PFSK-1 (cell line): ENCODE results near the gene IGSF9B.

Experiments
- FOXP2 ChIP-seq: optimal IDR thresholded peaks from 2 replicates; pipeline ENCODE3; 2011; ENCODE audit warnings: borderline replicate concordance, control low read depth, inconsistent platforms; ENCODE audit not compliant: insufficient read depth; ENCODE audit errors: extremely low read length, extremely low read depth
- POLR2AphosphoS5 ChIP-seq: IDR thresholded peaks from 2 replicates; pipeline ENCODE4 v1.6.1; 2012; ENCODE audit warnings: low read depth, mild to moderate bottlenecking, control low read depth, low read length, moderate library complexity
- REST ChIP-seq, 2 experiments: IDR thresholded peaks; 2 replicates each; pipeline versions ENCODE4 v1.6.1 to v1.8.0; 2011 to 2012; ENCODE audit warnings: low read depth in 2 of 2, low read length in 2 of 2, control low read depth in 1 of 2, inconsistent platforms in 1 of 2, mild to moderate bottlenecking in 1 of 2, moderate library complexity in 1 of 2; ENCODE audit not compliant: insufficient read depth in 1 of 2
- SIN3A ChIP-seq: IDR thresholded peaks from 2 replicates; pipeline ENCODE4 v1.6.1; 2012; ENCODE audit warnings: mild to moderate bottlenecking, low read length, moderate library complexity, borderline replicate concordance; ENCODE audit not compliant: insufficient read depth
- TAF1 ChIP-seq: IDR thresholded peaks from 2 replicates; pipeline ENCODE4 v1.6.1; 2012; ENCODE audit warnings: low read length, control low read depth, borderline replicate concordance; ENCODE audit not compliant: insufficient read depth

IGSF9B gene

DNA sequence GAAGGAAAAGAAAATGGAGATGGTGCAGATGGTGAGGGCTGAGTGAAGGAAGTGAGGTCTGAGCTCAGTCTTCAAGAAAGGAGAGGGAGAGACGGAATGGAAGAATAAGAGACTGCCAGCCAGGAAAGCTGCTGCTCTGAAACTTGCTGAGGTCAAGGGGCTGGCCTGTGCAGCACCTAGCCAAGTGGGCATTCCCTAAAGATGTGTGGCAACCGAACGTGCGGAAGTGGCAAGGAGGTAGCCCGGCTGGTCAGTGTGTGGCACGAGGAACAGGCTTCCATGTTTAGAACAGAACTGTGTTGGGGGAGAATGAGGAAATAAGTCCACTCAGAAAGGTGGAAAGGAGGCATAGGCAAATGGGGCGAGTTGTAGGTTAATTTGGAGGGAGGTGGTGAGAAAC is 7.6 kb upstream of the IGSF9B start:
- TF ChIP-seq SIN3A (no peak), TAF1 (no peak)

- TF ChIP-seq FOXP2 (no peak), REST (IDR thresholded peaks at IDR 0.05; ENCODE audit: insufficient read depth in 1 of 2, low read depth in 2 of 2, low read length in 2 of 2) (no peak)
Observed at GRCh38 chr11:133961890-133962289, 5.1 kb upstream of the IGSF9B start.

- TF ChIP-seq POLR2AphosphoS5, result no peak
- TF ChIP-seq REST (IDR thresholded peaks at IDR 0.05; ENCODE audit: insufficient read depth in 1 of 2, low read depth in 2 of 2, low read length in 2 of 2), result no peak
- TF ChIP-seq TAF1, result no peak
- TF ChIP-seq SIN3A, result no peak
- TF ChIP-seq FOXP2, result no peak
Observed at GRCh38 chr11:133957900-133958299, 1.1 kb upstream of the IGSF9B start.

- TF ChIP-seq SIN3A (no peak), POLR2AphosphoS5 (no peak), FOXP2 (no peak), TAF1 (no peak), REST (IDR thresholded peaks at IDR 0.05; ENCODE audit: insufficient read depth in 1 of 2, low read depth in 2 of 2, low read length in 2 of 2) (no peak)
Observed at GRCh38 chr11:133955945-133956421, 785 bp downstream of the IGSF9B start.

DNA sequence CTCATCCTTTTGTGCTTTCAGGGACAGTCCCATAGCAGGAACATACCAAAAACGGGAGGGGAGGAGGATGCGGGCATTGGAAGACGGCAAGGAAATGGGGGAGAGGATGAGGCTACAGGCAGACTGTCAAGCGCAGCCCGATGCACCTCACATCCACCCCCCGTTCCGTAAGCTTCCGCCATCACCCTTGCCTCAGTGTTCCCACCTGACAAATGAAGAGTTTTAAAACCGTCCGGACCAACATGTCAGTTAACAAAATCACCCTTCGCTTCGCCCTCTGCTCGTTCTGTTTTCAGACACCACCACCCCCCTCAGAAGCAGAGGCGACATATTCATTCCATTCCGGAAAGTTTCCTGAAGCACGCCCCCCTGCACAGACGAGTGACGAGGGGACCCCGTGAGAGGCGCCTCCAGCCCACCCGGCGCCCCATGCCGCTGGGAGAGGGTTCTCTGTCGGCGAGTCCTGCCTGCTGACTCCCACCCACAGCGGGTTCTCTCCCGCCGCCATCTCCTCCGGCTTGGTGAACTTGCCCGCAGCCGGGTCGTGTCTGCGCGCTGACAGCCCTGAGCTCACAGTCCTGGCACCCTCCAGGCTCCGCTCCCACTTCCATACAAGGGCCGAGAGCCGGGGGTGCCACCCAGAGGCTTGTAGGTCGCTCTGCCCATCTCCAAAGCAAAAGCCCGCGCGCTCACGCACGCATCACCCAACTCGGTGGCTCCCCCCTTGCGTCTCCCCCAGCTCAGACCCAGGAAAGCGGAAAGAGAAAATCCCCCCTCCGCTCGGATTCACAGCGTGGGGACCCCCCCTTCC is 1.5 kb downstream of the IGSF9B start:
- no peak for TF ChIP-seq SIN3A
- no peak for TF ChIP-seq REST (IDR thresholded peaks at IDR 0.05; ENCODE audit: insufficient read depth in 1 of 2, low read depth in 2 of 2, low read length in 2 of 2)
- TF ChIP-seq FOXP2, result no peak
- TF ChIP-seq POLR2AphosphoS5, result no peak
- TF ChIP-seq TAF1, result no peak

DNA sequence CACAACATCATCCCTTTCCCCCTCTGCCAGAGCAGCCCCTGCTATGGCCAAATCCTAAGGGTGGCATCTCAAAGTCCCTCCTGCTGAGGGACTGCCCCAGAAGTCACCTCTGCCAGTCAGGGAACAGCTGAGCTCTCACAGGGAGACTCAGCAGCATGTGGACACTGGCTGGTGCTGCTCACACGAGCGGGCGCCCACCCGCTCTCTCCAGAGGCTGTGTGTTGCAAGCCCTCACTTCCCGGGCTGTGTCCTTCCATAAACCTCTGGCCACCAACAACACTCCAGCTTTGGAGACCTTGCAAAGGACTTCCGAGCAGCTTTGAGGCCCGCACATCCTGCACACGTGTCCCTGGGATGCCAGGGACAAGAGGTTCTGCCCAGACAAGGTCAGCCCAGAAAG is 2.8 kb downstream of the IGSF9B start:
- TF ChIP-seq FOXP2, result no peak
- no peak for TF ChIP-seq TAF1
- no peak for TF ChIP-seq REST (IDR thresholded peaks at IDR 0.05; ENCODE audit: insufficient read depth in 1 of 2, low read depth in 2 of 2, low read length in 2 of 2)
- TF ChIP-seq SIN3A, result no peak
- TF ChIP-seq POLR2AphosphoS5, result no peak
